Measurements from ENCODE around the gene LANCL3.

Gene LANCL3

GRCh38 chrX:37658343-37659030 lies 87.0 kb downstream of the LANCL3 start:
- Histone ChIP-seq H4K20me1 (no peaks in the 10 kb centered on the region), H3K4me1 (no peaks in the 10 kb centered on the region), H3K4me3 (no peak overlapping the region), H3K4me2 (no peak overlapping the region), H3K9ac (no peak overlapping the region), H3K36me3 (no peaks in the 10 kb centered on the region), H3K27ac (no peak overlapping the region), H3K27me3 (no peaks in the 10 kb centered on the region), H3K9me3 (no peaks in the 10 kb centered on the region)
- no peak for TF ChIP-seq Cebpa-rat (IDR thresholded peaks at IDR 0.05)

GRCh38 chrX:37659047-37659446 lies 87.6 kb downstream of the LANCL3 start:
- Histone ChIP-seq H3K4me2 (no peak overlapping the region), H4K20me1 (no peaks in the 10 kb centered on the region), H3K9ac (no peak overlapping the region), H3K4me3 (no peak overlapping the region), H3K27ac (no peak overlapping the region), H3K36me3 (no peaks in the 10 kb centered on the region), H3K4me1 (no peaks in the 10 kb centered on the region), H3K9me3 (no peaks in the 10 kb centered on the region), H3K27me3 (no peaks in the 10 kb centered on the region)
- no peak for TF ChIP-seq Cebpa-rat (IDR thresholded peaks at IDR 0.05)

- Histone ChIP-seq H3K27me3 (no peaks in the 10 kb centered on the region), H3K4me1 (no peaks in the 10 kb centered on the region), H4K20me1 (no peaks in the 10 kb centered on the region), H3K36me3 (no peaks in the 10 kb centered on the region), H3K9me3 (no peaks in the 10 kb centered on the region), H3K27ac (no peak overlapping the region), H3K4me3 (no peak overlapping the region), H3K4me2 (no peak overlapping the region), H3K9ac (no peak overlapping the region)
- TF ChIP-seq Cebpa-rat (IDR thresholded peaks at IDR 0.05): no peak
Observed at GRCh38 chrX:37662181-37662580, 90.7 kb downstream of the LANCL3 start.

GRCh38 chrX:37666516-37666915 lies 95.1 kb downstream of the LANCL3 start:
- no peaks in the 10 kb centered on the region for H3K4me1 ChIP-seq
- H3K9ac ChIP-seq: no peak overlapping the region
- H3K27ac ChIP-seq: no peak overlapping the region
- no peak for TF ChIP-seq Cebpa-rat (IDR thresholded peaks at IDR 0.05)
- no peaks in the 10 kb centered on the region for H3K9me3 ChIP-seq
- H3K4me3 ChIP-seq: no peak overlapping the region
- no peaks in the 10 kb centered on the region for H3K36me3 ChIP-seq
- no peak overlapping the region for H3K4me2 ChIP-seq
- no peaks in the 10 kb centered on the region for H3K27me3 ChIP-seq
- H4K20me1 ChIP-seq: no peaks in the 10 kb centered on the region

GRCh38 chrX:37667141-37667540 lies 95.7 kb downstream of the LANCL3 start:
- Histone ChIP-seq H3K9me3 (no peaks in the 10 kb centered on the region), H3K36me3 (no peaks in the 10 kb centered on the region), H3K27me3 (no peaks in the 10 kb centered on the region), H3K4me1 (no peaks in the 10 kb centered on the region), H3K4me3 (no peak overlapping the region), H3K4me2 (no peak overlapping the region), H3K27ac (no peak overlapping the region), H4K20me1 (no peaks in the 10 kb centered on the region), H3K9ac (no peak overlapping the region)
- no peak for TF ChIP-seq Cebpa-rat (IDR thresholded peaks at IDR 0.05)

GRCh38 chrX:37672563-37672962 lies 101.1 kb downstream of the LANCL3 start:
- no peak overlapping the region for H3K4me3 ChIP-seq
- H3K36me3 ChIP-seq: no peaks in the 10 kb centered on the region
- no peaks in the 10 kb centered on the region for H4K20me1 ChIP-seq
- no peak for TF ChIP-seq Cebpa-rat (IDR thresholded peaks at IDR 0.05)
- no peaks in the 10 kb centered on the region for H3K9me3 ChIP-seq
- H3K4me1 ChIP-seq: no peaks in the 10 kb centered on the region
- H3K27ac ChIP-seq: no peak overlapping the region
- H3K27me3 ChIP-seq: no peaks in the 10 kb centered on the region
- no peak overlapping the region for H3K4me2 ChIP-seq
- no peak overlapping the region for H3K9ac ChIP-seq

GRCh38 chrX:37676811-37677210 lies 105.3 kb downstream of the LANCL3 start:
- Histone ChIP-seq H3K9ac (no peak overlapping the region), H4K20me1 (no peaks in the 10 kb centered on the region), H3K36me3 (no peaks in the 10 kb centered on the region), H3K4me3 (no peak overlapping the region), H3K27ac (no peak overlapping the region), H3K4me2 (no peak overlapping the region), H3K27me3 (no peaks in the 10 kb centered on the region), H3K4me1 (no peaks in the 10 kb centered on the region), H3K9me3 (no peaks in the 10 kb centered on the region)
- no peak for TF ChIP-seq Cebpa-rat (IDR thresholded peaks at IDR 0.05)

GRCh38 chrX:37677243-37677642 lies 105.8 kb downstream of the LANCL3 start:
- Histone ChIP-seq H3K36me3 (no peaks in the 10 kb centered on the region), H3K27ac (no peak overlapping the region), H3K9me3 (no peaks in the 10 kb centered on the region), H3K4me3 (no peak overlapping the region), H3K27me3 (no peaks in the 10 kb centered on the region), H4K20me1 (no peaks in the 10 kb centered on the region), H3K9ac (no peak overlapping the region), H3K4me2 (no peak overlapping the region), H3K4me1 (no peaks in the 10 kb centered on the region)
- TF ChIP-seq Cebpa-rat (IDR thresholded peaks at IDR 0.05): no peak

GRCh38 chrX:37677765-37678164 lies 106.3 kb downstream of the LANCL3 start:
- Histone ChIP-seq H4K20me1 (no peaks in the 10 kb centered on the region), H3K36me3 (no peaks in the 10 kb centered on the region), H3K27ac (no peak overlapping the region), H3K27me3 (no peaks in the 10 kb centered on the region), H3K4me1 (no peaks in the 10 kb centered on the region), H3K9me3 (no peaks in the 10 kb centered on the region), H3K9ac (no peak overlapping the region), H3K4me2 (no peak overlapping the region), H3K4me3 (no peak overlapping the region)
- TF ChIP-seq Cebpa-rat (IDR thresholded peaks at IDR 0.05): no peak

GRCh38 chrX:37678574-37678973 lies 107.1 kb downstream of the LANCL3 start:
- H3K9me3 ChIP-seq: no peaks in the 10 kb centered on the region
- no peak overlapping the region for H3K4me2 ChIP-seq
- H3K27me3 ChIP-seq: no peaks in the 10 kb centered on the region
- H3K36me3 ChIP-seq: no peaks in the 10 kb centered on the region
- no peak overlapping the region for H3K27ac ChIP-seq
- no peaks in the 10 kb centered on the region for H4K20me1 ChIP-seq
- no peak overlapping the region for H3K9ac ChIP-seq
- TF ChIP-seq Cebpa-rat (IDR thresholded peaks at IDR 0.05): no peak
- no peaks in the 10 kb centered on the region for H3K4me1 ChIP-seq
- H3K4me3 ChIP-seq: no peak overlapping the region

GRCh38 chrX:37679230-37679629 lies 107.8 kb downstream of the LANCL3 start:
- Histone ChIP-seq H3K4me3 (no peak overlapping the region), H4K20me1 (no peaks in the 10 kb centered on the region), H3K27me3 (no peaks in the 10 kb centered on the region), H3K4me2 (no peak overlapping the region), H3K9ac (no peak overlapping the region), H3K27ac (no peak overlapping the region), H3K9me3 (no peaks in the 10 kb centered on the region), H3K4me1 (no peaks in the 10 kb centered on the region), H3K36me3 (no peaks in the 10 kb centered on the region)
- no peak for TF ChIP-seq Cebpa-rat (IDR thresholded peaks at IDR 0.05)
